CD8-positive, alpha-beta memory T cell (primary cell): ENCODE results near the gene THEM5. TPM values are rescaled to one million over a fixed set of nuclear protein-coding genes. Genes with fewer than 3 reads are reported as not detected.
"Not testable (repeated sequence)": the region's sequence is repeated elsewhere in the genome, so short reads cannot be mapped to it uniquely, and the experiment has no call there.

Experiments used
- CTCF ChIA-PET: fragments of 350-600 bp; sonication (Branson Sonifier 250); formaldehyde crosslinking; loops from one replicate; lab custom pipeline; 2021; ENCODE audit warnings: antibody characterized with exemption; lab: Charles Lee
- POLR2A ChIA-PET: fragments of 350-600 bp; sonication (Branson Sonifier 250); formaldehyde crosslinking; loops from one replicate; lab custom pipeline; 2021; ENCODE audit warnings: antibody characterized with exemption; lab: Charles Lee
- DNase-seq, 5 donors: peaks; one replicate each; pipeline versions ENCODE4 v3.0.0 to v3.0.0-alpha.2; 2020 to 2022; ENCODE audit warnings: mixed read lengths in 1 of 5
- H3K27ac ChIP-seq: one replicate; pipeline ENCODE4 v1.7.0; 2013; ENCODE audit warnings: low read depth, mild to moderate bottlenecking, low read length, moderate library complexity
- H3K27me3 ChIP-seq: 2 replicates; pipeline ENCODE4 v1.7.0; 2013; ENCODE audit warnings: low read length, mild to moderate bottlenecking; ENCODE audit not compliant: insufficient read depth, poor library complexity, severe bottlenecking
- H3K36me3 ChIP-seq: 2 replicates; pipeline ENCODE4 v1.7.0; 2013; ENCODE audit warnings: mild to moderate bottlenecking, low read length, moderate library complexity; ENCODE audit not compliant: insufficient read depth
- H3K4me1 ChIP-seq: 2 replicates; pipeline ENCODE4 v1.7.0; 2013; ENCODE audit warnings: mild to moderate bottlenecking, low read length, moderate library complexity; ENCODE audit not compliant: insufficient read depth
- H3K4me3 ChIP-seq: 2 replicates; pipeline ENCODE4 v1.7.0; 2013; ENCODE audit warnings: mild to moderate bottlenecking, low read length
- H3K9me3 ChIP-seq: 2 replicates; pipeline ENCODE4 v1.7.0; 2013; ENCODE audit warnings: mild to moderate bottlenecking, low read length
- H3K27ac Mint-ChIP-seq, 8 donors: one replicate each; pipeline ENCODE4 v1.8.0; 2020 to 2021; ENCODE audit warnings: mixed read lengths in 8 of 8, mild to moderate bottlenecking in 6 of 8, inconsistent platforms in 3 of 8, moderate library complexity in 3 of 8
- H3K27me3 Mint-ChIP-seq, 2 donors: one replicate each; pipeline ENCODE4 v1.8.0; 2020 to 2021; ENCODE audit warnings: mixed read lengths in 2 of 2, mild to moderate bottlenecking in 1 of 2, moderate library complexity in 1 of 2
- H3K36me3 Mint-ChIP-seq, 3 donors: one replicate each; pipeline ENCODE4 v1.8.0; 2020 to 2021; ENCODE audit warnings: mixed read lengths in 3 of 3, inconsistent platforms in 1 of 3, mild to moderate bottlenecking in 1 of 3
- H3K4me1 Mint-ChIP-seq, 3 donors: one replicate each; pipeline ENCODE4 v1.8.0; 2020 to 2021; ENCODE audit warnings: mixed read lengths in 3 of 3, inconsistent platforms in 1 of 3, mild to moderate bottlenecking in 1 of 3
- H3K4me3 Mint-ChIP-seq, 7 donors: one replicate each; pipeline ENCODE4 v1.8.0; 2020 to 2021; ENCODE audit warnings: mixed read lengths in 7 of 7, mild to moderate bottlenecking in 6 of 7, moderate library complexity in 4 of 7, inconsistent platforms in 2 of 7
- H3K9me3 Mint-ChIP-seq, 5 donors: one replicate each; pipeline ENCODE4 v1.8.0; 2020 to 2022; ENCODE audit warnings: mixed read lengths in 5 of 5, mild to moderate bottlenecking in 3 of 5, moderate library complexity in 2 of 5, inconsistent platforms in 1 of 5
- polyA plus RNA-seq: library from polyadenylated mRNA; unstranded; fragments of 300-500 nt; fragmentation: Illumina TruSeq; gene quantifications from one replicate; pipeline ENCODE4 v1.2.3, GENCODE V29; 2021
- total RNA-seq, 2 experiments: library from RNA; stranded (reverse); gene quantifications; one replicate each; pipeline ENCODE4 v1.2.3, GENCODE V29; 2021

THEM5 gene
- total and polyA plus RNA-seq, 3 experiments from 2014 or later: 0.38 TPM; not detected in 2

GRCh38 chr1:151891512-151891911 is 38.0 kb upstream of the THEM5 start:
- no peak overlapping the region for H3K4me3 ChIP-seq
- Mint-ChIP-seq H3K4me1 (peaks cover 27 to 51% (median 39%) of the 10 kb centered on the region in 3 donors), H3K9me3 (no peaks in the 10 kb centered on the region), H3K36me3 (peaks cover 10 to 80% (median 38%) of the 10 kb centered on the region in 3 donors), H3K27ac (peak overlapping the region; percentile 9 to 75 (median 46)), H3K4me3 (no peak overlapping the region), H3K27me3 (no peaks in the 10 kb centered on the region)
- POLR2A ChIA-PET: no interaction called here
- H3K27ac ChIP-seq: no peak overlapping the region
- CTCF ChIA-PET: interaction anchor here (1.3 to 6.6 kb wide), 2 partner anchors 33 to 110 kb away, joined by 4 to 33 read pairs; no protein-coding TSS in a partner anchor
- peaks cover 20% of the 10 kb centered on the region for H3K36me3 ChIP-seq
- no peak for DNase-seq
- no peaks in the 10 kb centered on the region for H3K9me3 ChIP-seq
- peaks cover 17% of the 10 kb centered on the region for H3K4me1 ChIP-seq
- H3K27me3 ChIP-seq: no peaks in the 10 kb centered on the region

GRCh38 chr1:151888972-151889570 is 35.6 kb upstream of the THEM5 start:
- Mint-ChIP-seq H3K4me1 (peaks cover 21 to 36% (median 25%) of the 10 kb centered on the region in 3 donors), H3K27me3 (no peaks in the 10 kb centered on the region), H3K36me3 (peaks cover 10 to 71% (median 36%) of the 10 kb centered on the region in 3 donors), H3K4me3 (no peak overlapping the region), H3K27ac (peak overlapping the region in 5 of 8 donors; percentile 15 to 52 (median 23)), H3K9me3 (no peaks in the 10 kb centered on the region)
- Histone ChIP-seq H3K36me3 (peaks cover 20% of the 10 kb centered on the region), H3K27ac (no peak overlapping the region), H3K4me3 (no peak overlapping the region), H3K9me3 (no peaks in the 10 kb centered on the region), H3K27me3 (no peaks in the 10 kb centered on the region), H3K4me1 (peaks cover 13% of the 10 kb centered on the region)
- peak in 2 of 5 donors; percentile 24 to 37 for DNase-seq
- ChIA-PET CTCF (interaction anchor here (0.6 to 6.6 kb wide), 11 partner anchors 9 to 112 kb away, joined by 3 to 33 read pairs (median 4); partner anchors contain the start of gene THEM4), POLR2A (no interaction called here)

GRCh38 chr1:151887028-151887427 is 33.5 kb upstream of the THEM5 start:
- H3K9me3 Mint-ChIP-seq: no peaks in the 10 kb centered on the region
- no peak overlapping the region for H3K27ac ChIP-seq
- H3K27ac Mint-ChIP-seq: no peak overlapping the region
- ChIA-PET POLR2A (interaction anchor here (1.1 kb wide), 1 partner anchor 11 kb away, joined by 3 read pairs; no protein-coding TSS in a partner anchor), CTCF (interaction anchor here (3.1 to 6.6 kb wide), 2 partner anchors 81 to 114 kb away, joined by 10 to 33 read pairs; no protein-coding TSS in a partner anchor)
- H3K36me3 Mint-ChIP-seq: peaks cover 2 to 60% (median 23%) of the 10 kb centered on the region in 3 donors
- peaks cover 12% of the 10 kb centered on the region for H3K4me1 ChIP-seq
- H3K4me1 Mint-ChIP-seq: peaks cover 11 to 23% (median 16%) of the 10 kb centered on the region in 3 donors
- no peak for DNase-seq
- no peaks in the 10 kb centered on the region for H3K27me3 ChIP-seq
- H3K36me3 ChIP-seq: peaks cover 15% of the 10 kb centered on the region
- H3K4me3 Mint-ChIP-seq: no peak overlapping the region
- H3K27me3 Mint-ChIP-seq: no peaks in the 10 kb centered on the region
- H3K9me3 ChIP-seq: no peaks in the 10 kb centered on the region
- no peak overlapping the region for H3K4me3 ChIP-seq

- Mint-ChIP-seq H3K4me3 (no peak overlapping the region), H3K4me1 (peaks cover 0 to 8% (median 2%) of the 10 kb centered on the region in 3 donors), H3K27me3 (no peaks in the 10 kb centered on the region), H3K9me3 (no peaks in the 10 kb centered on the region), H3K36me3 (peaks cover 0 to 54% (median 16%) of the 10 kb centered on the region in 3 donors), H3K27ac (peak overlapping the region in 1 of 8 donors; percentile 42)
- no peaks in the 10 kb centered on the region for H3K4me1 ChIP-seq
- H3K9me3 ChIP-seq: no peaks in the 10 kb centered on the region
- H3K27ac ChIP-seq: no peak overlapping the region
- H3K4me3 ChIP-seq: no peak overlapping the region
- ChIA-PET POLR2A (no interaction called here), CTCF (no interaction called here)
- DNase-seq: no peak
- no peaks in the 10 kb centered on the region for H3K27me3 ChIP-seq
- H3K36me3 ChIP-seq: peaks cover 11% of the 10 kb centered on the region
Observed at GRCh38 chr1:151885479-151885878, 32.0 kb upstream of the THEM5 start.

GRCh38 chr1:151884879-151885278 is 31.4 kb upstream of the THEM5 start:
- CTCF ChIA-PET, H3K27ac ChIP-seq, H3K27ac Mint-ChIP-seq, H3K9me3 ChIP-seq, H3K27me3 ChIP-seq, H3K4me1 ChIP-seq, POLR2A ChIA-PET, H3K4me3 ChIP-seq, DNase-seq, H3K9me3 Mint-ChIP-seq, H3K27me3 Mint-ChIP-seq, H3K4me3 Mint-ChIP-seq, H3K4me1 Mint-ChIP-seq: not testable (repeated sequence)
- H3K36me3 Mint-ChIP-seq: peaks cover 0 to 52% (median 17%) of the 10 kb centered on the region in 3 donors
- H3K36me3 ChIP-seq: peaks cover 11% of the 10 kb centered on the region

GRCh38 chr1:151884445-151884844 is 30.9 kb upstream of the THEM5 start:
- DNase-seq, H3K36me3 ChIP-seq, H3K4me1 ChIP-seq, H3K9me3 ChIP-seq, H3K4me3 Mint-ChIP-seq, POLR2A ChIA-PET, H3K4me3 ChIP-seq, H3K27me3 Mint-ChIP-seq, H3K27ac ChIP-seq, H3K4me1 Mint-ChIP-seq, H3K27me3 ChIP-seq, CTCF ChIA-PET, H3K9me3 Mint-ChIP-seq: not testable (repeated sequence)
- H3K36me3 Mint-ChIP-seq: peaks cover 0 to 50% (median 15%) of the 10 kb centered on the region in 3 donors
- peak overlapping the region in 1 of 8 donors; percentile 58 for H3K27ac Mint-ChIP-seq

GRCh38 chr1:151883898-151884297 is 30.4 kb upstream of the THEM5 start:
- H3K4me1 Mint-ChIP-seq, POLR2A ChIA-PET, H3K27me3 ChIP-seq, H3K27me3 Mint-ChIP-seq, H3K9me3 ChIP-seq, H3K4me3 Mint-ChIP-seq, H3K4me3 ChIP-seq, CTCF ChIA-PET, H3K36me3 ChIP-seq, DNase-seq, H3K27ac Mint-ChIP-seq, H3K4me1 ChIP-seq, H3K9me3 Mint-ChIP-seq, H3K27ac ChIP-seq: not testable (repeated sequence)
- H3K36me3 Mint-ChIP-seq: peaks cover 0 to 45% (median 10%) of the 10 kb centered on the region in 3 donors

- POLR2A ChIA-PET, CTCF ChIA-PET: not testable (repeated sequence)
Observed at GRCh38 chr1:151882918-151883317, 29.4 kb upstream of the THEM5 start.

More at GRCh38 chr1:151882918-151883317, 29.4 kb upstream of the THEM5 start:
- H3K4me3 ChIP-seq, H3K27me3 ChIP-seq, H3K27ac ChIP-seq, H3K9me3 Mint-ChIP-seq, H3K27me3 Mint-ChIP-seq, H3K9me3 ChIP-seq, DNase-seq, H3K36me3 ChIP-seq, H3K4me1 ChIP-seq, H3K4me3 Mint-ChIP-seq, H3K4me1 Mint-ChIP-seq: not testable (repeated sequence)
- peak overlapping the region in 1 of 8 donors; percentile 10 for H3K27ac Mint-ChIP-seq
- peaks cover 0 to 44% (median 14%) of the 10 kb centered on the region in 3 donors for H3K36me3 Mint-ChIP-seq
